HepG2 (cell line): ENCODE measurements around the gene RREB1. TPM values are rescaled to one million over a fixed set of nuclear protein-coding genes. Genes with fewer than 3 reads are reported as not detected.

Experiments used
- ATAC-seq: fragments of 200-7000 bp; cut with Tn5 transposase; 3 replicates; pipeline ENCODE4 v1.9.1; 2020; ENCODE audit warnings: mild to moderate bottlenecking, moderate library complexity
- BruUV-seq: library from RNA; stranded (reverse); fragments of 400-500 nt; replicated peaks from 2 replicates; lab custom pipeline; 2021; lab: Mats Ljungman, UMichigan
- CTCF ChIA-PET: fragments of 300-600 bp; formaldehyde crosslinking; extraction: SDS; loops from one replicate; lab custom pipeline; 2021; ENCODE audit warnings: low total read pairs, inconsistent platforms, low intra/inter-chr PET ratio; lab: Yijun Ruan, JAX
- POLR2A ChIA-PET: fragments of 350-600 bp; sonication (Branson Sonifier 250); formaldehyde crosslinking; loops from one replicate; lab custom pipeline; 2020; ENCODE audit warnings: antibody characterized with exemption, inconsistent platforms; lab: Yijun Ruan, JAX
- DNase-seq: peaks from one replicate; pipeline ENCODE4 v3.0.0-alpha.2; 2015; ENCODE audit warnings: low spot score
- FAIRE-seq: peaks from 3 replicates; lab custom pipeline; 2011; peaks lifted over from hg19 to GRCh38; lab: Jason Lieb, UNC
- H2AFZ ChIP-seq: one replicate; pipeline ENCODE4 v1.6.1; 2011; ENCODE audit warnings: low read length, inconsistent platforms
- H3K27ac ChIP-seq: fragments of 300-600 bp; 3 replicates; pipeline ENCODE4 v1.8.0; 2011; ENCODE audit warnings: mixed run types, mild to moderate bottlenecking, mixed read lengths, low read length, inconsistent platforms; ENCODE audit not compliant: insufficient read depth; ENCODE audit errors: extremely low read length
- H3K27me3 ChIP-seq, 2 experiments: fragments of 200-600 bp in 1 of 2; 2 replicates in 1 of 2; 3 replicates in 1 of 2; pipeline versions ENCODE4 v1.6.0 to v1.8.0; 2011; ENCODE audit warnings: low read length in 2 of 2, mild to moderate bottlenecking in 2 of 2, moderate library complexity in 2 of 2, inconsistent platforms in 1 of 2; ENCODE audit not compliant: insufficient read depth in 2 of 2, control insufficient read depth in 1 of 2
- H3K36me3 ChIP-seq, 2 experiments: fragments of 200-600 bp in 1 of 2; replicated peaks in 1 of 2; 2 replicates in 1 of 2; 3 replicates in 1 of 2; pipeline versions ENCODE4 v1.5.1 to v1.8.0; 2011; ENCODE audit warnings: low read length in 2 of 2, inconsistent platforms in 1 of 2; ENCODE audit not compliant: insufficient read depth in 2 of 2, control insufficient read depth in 1 of 2
- H3K4me1 ChIP-seq: 2 replicates; pipeline ENCODE4 v1.5.1; 2012; ENCODE audit warnings: low read length, inconsistent platforms; ENCODE audit not compliant: insufficient read depth
- H3K4me2 ChIP-seq: 2 replicates; pipeline ENCODE4 v1.6.0; 2011; ENCODE audit warnings: low read depth, low read length, inconsistent platforms
- H3K4me3 ChIP-seq, 3 experiments: fragments of 200-600 bp in 1 of 3; sonication (generic), shearing (Covaris generic) in 1 of 3; replicated peaks in 1 of 3; 2 replicates each; pipeline ENCODE4 v1.5.1; 2011 to 2016; ENCODE audit warnings: low read length in 3 of 3, inconsistent platforms in 2 of 3, low read depth in 2 of 3, mild to moderate bottlenecking in 2 of 3, control low read depth in 1 of 3, mixed read lengths in 1 of 3; ENCODE audit not compliant: insufficient read depth in 1 of 3
- H3K79me2 ChIP-seq: one replicate; pipeline ENCODE4 v1.6.1; 2011; ENCODE audit warnings: low read length, inconsistent platforms; ENCODE audit not compliant: insufficient read depth
- H3K9ac ChIP-seq: 2 replicates; pipeline ENCODE4 v1.6.0; 2011; ENCODE audit warnings: mild to moderate bottlenecking, low read depth, low read length, inconsistent platforms; ENCODE audit not compliant: insufficient read depth
- H3K9me3 ChIP-seq: 2 replicates; pipeline ENCODE4 v1.5.1; 2012; ENCODE audit warnings: mild to moderate bottlenecking, low read length
- H4K20me1 ChIP-seq: 2 replicates; pipeline ENCODE4 v1.6.0; 2011; ENCODE audit warnings: inconsistent platforms, mild to moderate bottlenecking, low read length, moderate library complexity; ENCODE audit not compliant: insufficient read depth
- ARID4A ChIP-seq: sonication (generic); formaldehyde crosslinking; IDR thresholded peaks from 2 replicates; pipeline ENCODE4 v1.5.0; 2020; ENCODE audit warnings: mild to moderate bottlenecking, missing genetic modification reagents, borderline replicate concordance
- BRCA1 ChIP-seq: sonication (generic); formaldehyde crosslinking; IDR thresholded peaks from 2 replicates; pipeline ENCODE4 v1.4.0; 2020; ENCODE audit warnings: missing genetic modification reagents
- CBFB ChIP-seq: sonication (generic); formaldehyde crosslinking; IDR thresholded peaks from 2 replicates; pipeline ENCODE4 v1.4.0; 2020; ENCODE audit warnings: missing genetic modification reagents
- KLF12 ChIP-seq: sonication (generic); formaldehyde crosslinking; IDR thresholded peaks from 2 replicates; pipeline ENCODE4 v1.4.0; 2020; ENCODE audit warnings: missing genetic modification reagents, borderline replicate concordance
- MED1 ChIP-seq: sonication (generic); formaldehyde crosslinking; IDR thresholded peaks from 2 replicates; pipeline ENCODE4 v1.4.0; 2020; ENCODE audit warnings: missing genetic modification reagents
- NFE2 ChIP-seq: sonication (generic); formaldehyde crosslinking; IDR thresholded peaks from 2 replicates; pipeline ENCODE4 v1.4.0; 2020; ENCODE audit warnings: missing genetic modification reagents
- NFE2L2 ChIP-seq: fragments of 150-350 bp; IDR thresholded peaks from 2 replicates; pipeline ENCODE4 v1.6.1; 2014; ENCODE audit warnings: low read length
- SALL1 ChIP-seq: sonication (generic); formaldehyde crosslinking; IDR thresholded peaks from 2 replicates; pipeline ENCODE4 v1.8.0; 2022; ENCODE audit warnings: mild to moderate bottlenecking, missing genetic modification reagents
- SOX6 ChIP-seq, 2 experiments: fragments of 450-650 bp in 1 of 2; sonication (generic) in 1 of 2; formaldehyde crosslinking in 1 of 2; IDR thresholded peaks; 2 replicates each; pipeline versions ENCODE4 v1.4.0 to v1.6.1; 2017 to 2020; ENCODE audit warnings: antibody characterized with exemption in 1 of 2, mild to moderate bottlenecking in 1 of 2, missing genetic modification reagents in 1 of 2
- ZNF550 ChIP-seq: sonication (generic); formaldehyde crosslinking; IDR thresholded peaks from 2 replicates; pipeline ENCODE4 v1.4.0; 2020; ENCODE audit warnings: mild to moderate bottlenecking, missing genetic modification reagents, borderline replicate concordance
- ZNF720 ChIP-seq: sonication (generic); formaldehyde crosslinking; IDR thresholded peaks from 2 replicates; pipeline ENCODE4 v1.4.0; 2020; ENCODE audit warnings: missing genetic modification reagents
- WGBS: methylation state at CpG from one replicate; pipeline ENCODE4 v1.1.6; 2017; ENCODE audit warnings: low lambda C conversion rate; 5-methylcytosine and 5-hydroxymethylcytosine counted together
- in situ Hi-C: cut with HindIII; loops from 2 replicates; pipeline ENCODE4 v1.10.0; 2017; ENCODE audit warnings: low pct_unique_long_range_greater_than_20kb; ENCODE audit not compliant: extremely low pct_ligation_motif_present
- intact Hi-C: fragments of 100-400 bp; cut with micrococcal nuclease; formaldehyde crosslinking; loops from one replicate; pipeline ENCODE4 v1.10.0; 2022; ENCODE audit not compliant: unreplicated experiment
- polyA plus RNA-seq, 8 experiments: library from polyadenylated mRNA; depleted of rRNA in 3 of 8; stranded (reverse) in 7 of 8; unstranded in 1 of 8; fragments of >200 nt; fragmentation: Illumina TruSeq in 4 of 8; extraction: Trizol in 4 of 8; gene quantifications; 2 replicates each; pipeline versions ENCODE4 v1.2.1 to v1.2.3, GENCODE V29; 2011 to 2016; ENCODE audit warnings: low read depth in 4 of 8, missing spikeins in 1 of 8, mixed read lengths in 1 of 8; ENCODE audit not compliant: insufficient read depth in 1 of 8
- total RNA-seq, 5 experiments: library from RNA; depleted of rRNA; stranded (reverse); fragments of >200 nt; fragmentation: Illumina TruSeq; extraction: Trizol; gene quantifications; 2 replicates each; pipeline ENCODE4 v1.2.3, GENCODE V29; 2016; ENCODE audit warnings: low read depth in 1 of 5
- TF ChIP-seq, protein P1 (sequence below): sonication (generic); formaldehyde crosslinking; conservative IDR thresholded peaks from 2 replicates; pipeline ENCODE4 v1.4.0; 2020; ENCODE audit warnings: mild to moderate bottlenecking, missing genetic modification reagents, moderate library complexity
- TF ChIP-seq, protein P2 (sequence below): sonication (generic); formaldehyde crosslinking; IDR thresholded peaks from 2 replicates; pipeline ENCODE4 v1.4.0; 2020; ENCODE audit warnings: missing genetic modification reagents

The RREB1 gene
- total and polyA plus RNA-seq, 2 of the 13 experiments (the other 11 are each of a cell fraction or from before 2014, with no cell fraction given): 6.1 to 23.2 TPM

- no TSS peak for BruUV-seq
- no peak for DNase-seq
- TF ChIP-seq ZNF720 (CRISPR knock-in tag) (no peak), CBFB (CRISPR knock-in tag) (0 out of 2 replicates have a peak, but pooled peaks have one; percentile 25), SALL1 (CRISPR knock-in tag) (0 out of 2 replicates have a peak, but pooled peaks have one; percentile 30), BRCA1 (CRISPR knock-in tag) (no peak), ARID4A (CRISPR knock-in tag) (peak; percentile 8; the same call in 1 of the 2 replicates), ZNF550 (no peak), SOX6 (IDR thresholded peaks at IDR 0.05) (no peak), SOX6 (CRISPR knock-in tag; IDR thresholded peaks at IDR 0.05) (peak; percentile 47; the same call in 1 of the 2 replicates), NFE2 (CRISPR knock-in tag) (no peak), KLF12 (CRISPR knock-in tag) (peak; percentile 44; the same call in 1 of the 2 replicates), NFE2L2 (no peak), MED1 (CRISPR knock-in tag) (peak; percentile 44; the same call in 1 of the 2 replicates)
- TF ChIP-seq, protein P1, sequence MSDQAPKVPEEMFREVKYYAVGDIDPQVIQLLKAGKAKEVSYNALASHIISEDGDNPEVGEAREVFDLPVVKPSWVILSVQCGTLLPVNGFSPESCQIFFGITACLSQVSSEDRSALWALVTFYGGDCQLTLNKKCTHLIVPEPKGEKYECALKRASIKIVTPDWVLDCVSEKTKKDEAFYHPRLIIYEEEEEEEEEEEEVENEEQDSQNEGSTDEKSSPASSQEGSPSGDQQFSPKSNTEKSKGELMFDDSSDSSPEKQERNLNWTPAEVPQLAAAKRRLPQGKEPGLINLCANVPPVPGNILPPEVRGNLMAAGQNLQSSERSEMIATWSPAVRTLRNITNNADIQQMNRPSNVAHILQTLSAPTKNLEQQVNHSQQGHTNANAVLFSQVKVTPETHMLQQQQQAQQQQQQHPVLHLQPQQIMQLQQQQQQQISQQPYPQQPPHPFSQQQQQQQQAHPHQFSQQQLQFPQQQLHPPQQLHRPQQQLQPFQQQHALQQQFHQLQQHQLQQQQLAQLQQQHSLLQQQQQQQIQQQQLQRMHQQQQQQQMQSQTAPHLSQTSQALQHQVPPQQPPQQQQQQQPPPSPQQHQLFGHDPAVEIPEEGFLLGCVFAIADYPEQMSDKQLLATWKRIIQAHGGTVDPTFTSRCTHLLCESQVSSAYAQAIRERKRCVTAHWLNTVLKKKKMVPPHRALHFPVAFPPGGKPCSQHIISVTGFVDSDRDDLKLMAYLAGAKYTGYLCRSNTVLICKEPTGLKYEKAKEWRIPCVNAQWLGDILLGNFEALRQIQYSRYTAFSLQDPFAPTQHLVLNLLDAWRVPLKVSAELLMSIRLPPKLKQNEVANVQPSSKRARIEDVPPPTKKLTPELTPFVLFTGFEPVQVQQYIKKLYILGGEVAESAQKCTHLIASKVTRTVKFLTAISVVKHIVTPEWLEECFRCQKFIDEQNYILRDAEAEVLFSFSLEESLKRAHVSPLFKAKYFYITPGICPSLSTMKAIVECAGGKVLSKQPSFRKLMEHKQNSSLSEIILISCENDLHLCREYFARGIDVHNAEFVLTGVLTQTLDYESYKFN (CRISPR knock-in tag): peak; percentile 46
- TF ChIP-seq, protein P2, sequence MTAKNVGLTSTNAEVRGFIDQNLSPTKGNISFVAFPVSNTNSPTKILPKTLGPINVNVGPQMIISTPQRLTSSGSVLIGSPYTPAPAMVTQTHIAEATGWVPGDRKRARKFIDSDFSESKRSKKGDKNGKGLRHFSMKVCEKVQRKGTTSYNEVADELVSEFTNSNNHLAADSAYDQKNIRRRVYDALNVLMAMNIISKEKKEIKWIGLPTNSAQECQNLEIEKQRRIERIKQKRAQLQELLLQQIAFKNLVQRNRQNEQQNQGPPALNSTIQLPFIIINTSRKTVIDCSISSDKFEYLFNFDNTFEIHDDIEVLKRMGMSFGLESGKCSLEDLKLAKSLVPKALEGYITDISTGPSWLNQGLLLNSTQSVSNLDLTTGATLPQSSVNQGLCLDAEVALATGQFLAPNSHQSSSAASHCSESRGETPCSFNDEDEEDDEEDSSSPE (CRISPR knock-in tag): peak; percentile 21; the same call in 1 of the 2 replicates
Observed at GRCh38 chr6:7166410-7167293, 58.9 kb downstream of the RREB1 start.

More at GRCh38 chr6:7166410-7167293, 58.9 kb downstream of the RREB1 start:
- peak; percentile 8; the same call in 2 of the 3 replicates for ATAC-seq
- Histone ChIP-seq H3K4me3 (0 out of 6 replicates have a peak overlapping the region, but pooled peaks of 1 of the 3 experiments have one; percentile 6), H3K27me3 (no peaks in the 10 kb centered on the region), H2AFZ (no peak overlapping the region), H3K9ac (peak overlapping the region; percentile 12), H3K4me1 (peaks cover 100% of the 10 kb centered on the region), H3K4me2 (peak overlapping the region; percentile 47), H4K20me1 (peaks cover 12% of the 10 kb centered on the region), H3K27ac (peak overlapping the region; percentile 88), H3K36me3 (peaks cover 1 to 7% of the 10 kb centered on the region in 2 experiments; a peak in 2 of 5 replicates), H3K79me2 (peaks cover 94% of the 10 kb centered on the region), H3K9me3 (no peaks in the 10 kb centered on the region)
- in situ Hi-C loops (no loop called here), intact Hi-C loops (loop anchor here (10.0 kb wide), 1 partner anchor 378 kb away; the partner anchor contains the start of gene DSP)
- peak; percentile 62 for FAIRE-seq
- POLR2A ChIA-PET: interaction anchor here (1.2 to 1.4 kb wide), 2 partner anchors 26 to 480 kb away, joined by 3 read pairs; no protein-coding TSS in a partner anchor
- WGBS: 69% methylated on average over 19 of the region's 19 CpGs
- CTCF ChIA-PET: no interaction called here
